Body of pancreas (tissue), 4 donors: ENCODE measurements around the gene GPS2. TPM values are rescaled to one million over a fixed set of nuclear protein-coding genes. Genes with fewer than 3 reads are reported as not detected.

Source experiments
- ATAC-seq: fragments of 150-250 bp; one replicate; pipeline ENCODE4 v1.9.1; 2016
- DNase-seq, 4 donors: peaks; one replicate each; pipeline ENCODE4 v3.0.0-alpha.2; 2019
- H3K27ac ChIP-seq, 4 donors: fragments of 200-600 bp; sonication (generic); 1 replicate in 3 of 4; 2 replicates in 1 of 4; pipeline versions ENCODE4 v1.5.1 to v1.6.1; 2016 to 2019; ENCODE audit warnings: mild to moderate bottlenecking in 1 of 4, mixed read lengths in 1 of 4, moderate library complexity in 1 of 4
- H3K27me3 ChIP-seq, 2 donors: fragments of 200-600 bp; sonication (generic); one replicate each; pipeline ENCODE4 v1.6.0; 2016; ENCODE audit warnings: mild to moderate bottlenecking in 1 of 2
- H3K36me3 ChIP-seq, 2 donors: fragments of 200-600 bp; sonication (generic); replicated peaks in 1 of 2; 2 replicates each; pipeline ENCODE4 v1.5.1; 2016; ENCODE audit warnings: low read depth in 2 of 2; ENCODE audit not compliant: insufficient read depth in 1 of 2
- H3K4me1 ChIP-seq: fragments of 200-600 bp; sonication (generic); one replicate; pipeline ENCODE4 v1.6.0; 2016
- H3K4me3 ChIP-seq, 2 donors: fragments of 200-600 bp; sonication (generic); 1 replicate in 1 of 2; 2 replicates in 1 of 2; pipeline ENCODE4 v1.5.1; 2016 to 2019
- H3K9me3 ChIP-seq, 3 donors: fragments of 200-600 bp; sonication (generic); 1 replicate in 2 of 3; 2 replicates in 1 of 3; pipeline ENCODE4 v1.5.1; 2016
- POLR2A ChIP-seq, 3 donors: fragments of 450-650 bp; IDR thresholded peaks; one replicate each; pipeline ENCODE4 v1.6.1; 2016; ENCODE audit warnings: antibody characterized with exemption in 3 of 3, mild to moderate bottlenecking in 2 of 3
- WGBS, 2 donors: methylation state at CpG; one replicate each; pipeline ENCODE4 v1.1.5; 2017; 5-methylcytosine and 5-hydroxymethylcytosine counted together
- intact Hi-C: fragments of 100-400 bp; cut with DNase I; formaldehyde crosslinking; loops from one replicate; pipeline ENCODE4 v1.15.1; 2023
- total RNA-seq, 2 donors: library from RNA; depleted of rRNA; stranded (reverse); fragments of >200 nt; gene quantifications; one replicate each; pipeline ENCODE4 v1.1.0, GENCODE V29; 2016
- TF ChIP-seq, protein P1 (sequence below), 7 experiments: fragments of 450-650 bp in 4 of 7; fragments of 200-600 bp in 3 of 7; sonication (generic) in 3 of 7; IDR thresholded peaks; one replicate each; pipeline ENCODE4 v1.5.1; 2016 to 2019; ENCODE audit warnings: antibody characterized with exemption in 7 of 7

Gene GPS2
- total RNA-seq, 2 donors from 2014 or later: 71.9 to 75.8 TPM

GRCh38 chr17:7352910-7353635 lies 37.9 kb upstream of the GPS2 start:
- intact Hi-C loops: no loop called here
- peaks cover 60% of the 10 kb centered on the region for H3K4me1 ChIP-seq
- no peak for ATAC-seq

DNA sequence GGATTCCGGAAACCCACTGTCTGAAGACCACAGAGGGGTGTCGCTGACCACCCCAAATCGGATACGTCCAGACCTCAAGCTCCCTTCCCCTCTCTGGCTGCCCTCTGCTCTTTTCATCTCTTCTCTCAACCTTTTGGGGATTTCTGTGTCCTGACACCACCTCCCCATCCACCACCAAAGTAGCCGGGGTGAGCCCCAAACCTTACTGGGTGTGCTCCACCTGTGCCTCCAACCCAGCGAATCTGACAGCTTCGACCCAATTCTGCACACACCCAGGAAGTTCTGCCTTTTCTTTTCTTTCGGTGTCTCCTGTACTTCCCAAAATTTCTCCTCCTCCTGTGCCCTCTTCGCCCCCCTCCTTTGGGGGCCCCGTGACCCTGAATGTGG lies 37.3 kb upstream of the GPS2 start:
- Histone ChIP-seq H3K9me3 (no peaks in the 10 kb centered on the region), H3K4me3 (peak overlapping the region; percentile 59 to 62), H3K27me3 (no peaks in the 10 kb centered on the region), H3K36me3 (no peaks in the 10 kb centered on the region), H3K27ac (peak overlapping the region; percentile 91 to 99 (median 98)), H3K4me1 (peaks cover 65% of the 10 kb centered on the region)
- no peak for DNase-seq
- TF ChIP-seq, protein P1, sequence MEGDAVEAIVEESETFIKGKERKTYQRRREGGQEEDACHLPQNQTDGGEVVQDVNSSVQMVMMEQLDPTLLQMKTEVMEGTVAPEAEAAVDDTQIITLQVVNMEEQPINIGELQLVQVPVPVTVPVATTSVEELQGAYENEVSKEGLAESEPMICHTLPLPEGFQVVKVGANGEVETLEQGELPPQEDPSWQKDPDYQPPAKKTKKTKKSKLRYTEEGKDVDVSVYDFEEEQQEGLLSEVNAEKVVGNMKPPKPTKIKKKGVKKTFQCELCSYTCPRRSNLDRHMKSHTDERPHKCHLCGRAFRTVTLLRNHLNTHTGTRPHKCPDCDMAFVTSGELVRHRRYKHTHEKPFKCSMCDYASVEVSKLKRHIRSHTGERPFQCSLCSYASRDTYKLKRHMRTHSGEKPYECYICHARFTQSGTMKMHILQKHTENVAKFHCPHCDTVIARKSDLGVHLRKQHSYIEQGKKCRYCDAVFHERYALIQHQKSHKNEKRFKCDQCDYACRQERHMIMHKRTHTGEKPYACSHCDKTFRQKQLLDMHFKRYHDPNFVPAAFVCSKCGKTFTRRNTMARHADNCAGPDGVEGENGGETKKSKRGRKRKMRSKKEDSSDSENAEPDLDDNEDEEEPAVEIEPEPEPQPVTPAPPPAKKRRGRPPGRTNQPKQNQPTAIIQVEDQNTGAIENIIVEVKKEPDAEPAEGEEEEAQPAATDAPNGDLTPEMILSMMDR (IDR thresholded peaks at IDR 0.05): peak in 5 of 7 experiments; percentile 15 to 58 (median 41)
- no peak for TF ChIP-seq POLR2A (IDR thresholded peaks at IDR 0.05)
- WGBS, 2 donors: 18% methylated on average over 10 of the region's 10 CpGs
- no peak for ATAC-seq
- intact Hi-C loops: no loop called here

More at GRCh38 chr17:7352910-7353635, 37.9 kb upstream of the GPS2 start:
- no peaks in the 10 kb centered on the region for H3K36me3 ChIP-seq
- no peak overlapping the region for H3K4me3 ChIP-seq
- H3K9me3 ChIP-seq: no peaks in the 10 kb centered on the region
- DNase-seq: no peak
- WGBS, 2 donors: 78 to 85% methylated on average over 12 to 33 of the region's 37 CpGs
- peak overlapping the region in 3 of 4 donors; percentile 97 to 99 (median 98) for H3K27ac ChIP-seq
- TF ChIP-seq, protein P1 (IDR thresholded peaks at IDR 0.05): no peak
- TF ChIP-seq POLR2A (IDR thresholded peaks at IDR 0.05): no peak
- no peaks in the 10 kb centered on the region for H3K27me3 ChIP-seq

DNA sequence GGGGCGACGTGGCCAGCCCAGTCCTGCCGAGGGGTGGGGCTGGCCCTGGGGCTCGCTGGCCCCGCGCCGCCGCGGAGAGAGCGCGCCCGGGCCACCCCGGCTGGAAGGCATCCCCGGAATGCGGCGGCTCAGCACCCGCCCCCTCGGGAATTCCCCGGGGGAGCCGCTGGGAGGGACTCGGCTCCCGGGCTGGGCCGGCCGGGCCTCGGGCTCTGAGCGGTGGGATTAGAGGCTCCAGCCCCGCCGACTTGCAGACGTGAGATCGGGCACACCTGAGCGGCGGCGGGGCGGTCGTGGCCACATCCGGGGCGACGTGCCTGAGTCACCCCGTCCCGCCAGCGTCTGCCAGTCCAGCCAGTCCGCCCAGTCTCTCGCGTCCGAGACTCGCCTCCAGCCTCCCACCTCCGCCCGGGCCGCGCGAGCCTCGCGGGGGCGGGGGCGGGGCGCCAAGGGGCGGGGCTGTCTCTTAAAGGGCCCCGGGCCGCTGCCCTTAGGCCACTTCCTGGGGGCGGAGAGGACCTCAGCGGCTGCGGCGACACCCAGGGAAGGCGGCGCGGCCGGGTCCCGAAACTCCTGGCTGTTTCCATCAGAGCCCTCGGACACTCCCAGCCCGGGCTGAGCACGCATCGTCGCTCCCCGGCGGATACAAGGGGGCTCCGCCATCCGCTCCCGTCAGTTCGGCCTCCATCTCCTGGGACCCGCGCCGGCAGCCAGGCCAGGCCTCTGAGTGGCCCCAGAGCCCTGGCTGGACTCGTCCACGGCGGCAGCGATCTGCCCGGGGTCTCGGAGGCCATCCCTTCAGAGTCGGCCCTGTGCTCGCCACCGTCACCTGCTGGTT lies 36.7 kb upstream of the GPS2 start, which contains the start of gene KCTD11:
TSS of gene KCTD11 (plus strand) at position 498 of the 838 bp plus-strand sequence.
- H3K36me3 ChIP-seq: no peaks in the 10 kb centered on the region
- peak within 1 kb of the TSS; percentile 59 to 62 for H3K4me3 ChIP-seq
- ATAC-seq (peak; percentile 79), DNase-seq (peak; percentile 93 to 96 (median 94))
- peaks cover 66% of the 10 kb centered on the region for H3K4me1 ChIP-seq
- no peaks in the 10 kb centered on the region for H3K9me3 ChIP-seq
- WGBS, 2 donors: 0 to 1% methylated on average over 4 to 59 of the region's 91 CpGs
- TF ChIP-seq, protein P1 (IDR thresholded peaks at IDR 0.05): peak in 2 of 7 experiments; percentile 21 to 43
- TF ChIP-seq POLR2A (IDR thresholded peaks at IDR 0.05): peak; percentile 84 to 89 (median 88)
- peak within 1 kb of the TSS; percentile 91 to 99 (median 98) for H3K27ac ChIP-seq
- no peaks in the 10 kb centered on the region for H3K27me3 ChIP-seq
- intact Hi-C loops: no loop called here

GRCh38 chr17:7348478-7349242 lies 33.5 kb upstream of the GPS2 start:
- ATAC-seq (no peak), DNase-seq (peak in 1 of 4 donors; percentile 44)
- peaks cover 49% of the 10 kb centered on the region for H3K4me1 ChIP-seq
- no peaks in the 10 kb centered on the region for H3K9me3 ChIP-seq
- TF ChIP-seq, protein P1 (IDR thresholded peaks at IDR 0.05): no peak
- no peak for TF ChIP-seq POLR2A (IDR thresholded peaks at IDR 0.05)
- peaks cover 0 to 4% of the 10 kb centered on the region in 2 donors for H3K27me3 ChIP-seq
- 46 to 59% methylated on average over 18 to 19 of the region's 19 CpGs for WGBS, 2 donors
- no peaks in the 10 kb centered on the region for H3K36me3 ChIP-seq
- H3K4me3 ChIP-seq: no peak overlapping the region
- intact Hi-C loops: no loop called here
- no peak overlapping the region for H3K27ac ChIP-seq
